Ishikawa (cell line): ENCODE measurements around the gene TRIO.

ENCODE experiments used
- CEBPB ChIP-seq: IDR thresholded peaks from 2 replicates; pipeline ENCODE4 v1.6.1; 2012
- CREB1 ChIP-seq: IDR thresholded peaks from 2 replicates; pipeline ENCODE4 v1.6.1; 2012; ENCODE audit warnings: low read depth
- EGR1 ChIP-seq: IDR thresholded peaks from 2 replicates; pipeline ENCODE4 v1.6.1; 2012
- EP300 ChIP-seq: IDR thresholded peaks from 2 replicates; pipeline ENCODE4 v1.6.1; 2012; ENCODE audit warnings: borderline replicate concordance
- FOXM1 ChIP-seq: IDR thresholded peaks from 2 replicates; pipeline ENCODE4 v1.6.1; 2012; ENCODE audit warnings: low read depth, borderline replicate concordance
- MAX ChIP-seq: IDR thresholded peaks from 2 replicates; pipeline ENCODE4 v1.6.1; 2012
- NFIC ChIP-seq: IDR thresholded peaks from 2 replicates; pipeline ENCODE4 v1.6.1; 2012
- RAD21 ChIP-seq: IDR thresholded peaks from 2 replicates; pipeline ENCODE4 v1.6.1; 2012; ENCODE audit warnings: low read depth
- REST ChIP-seq: IDR thresholded peaks from 2 replicates; pipeline ENCODE4 v1.6.1; 2012; ENCODE audit warnings: low read depth, mild to moderate bottlenecking
- TAF1 ChIP-seq: IDR thresholded peaks from 2 replicates; pipeline ENCODE4 v1.6.1; 2012; ENCODE audit warnings: low read depth, mild to moderate bottlenecking
- TCF12 ChIP-seq: IDR thresholded peaks from 2 replicates; pipeline ENCODE4 v1.6.1; 2012; ENCODE audit warnings: low read depth
- TEAD4 ChIP-seq: IDR thresholded peaks from 2 replicates; pipeline ENCODE4 v1.6.1; 2012
- USF1 ChIP-seq: IDR thresholded peaks from 2 replicates; pipeline ENCODE4 v1.6.1; 2012
- YY1 ChIP-seq: IDR thresholded peaks from 2 replicates; pipeline ENCODE4 v1.6.1; 2012; ENCODE audit warnings: low read depth
- ZBTB7A ChIP-seq: IDR thresholded peaks from 2 replicates; pipeline ENCODE4 v1.6.1; 2012; ENCODE audit warnings: low read depth

The TRIO gene

GRCh38 chr5:14467251-14467650 is 324.1 kb downstream of the TRIO start:
- TF ChIP-seq CEBPB (no peak), CREB1 (no peak), FOXM1 (no peak), NFIC (no peak)

GRCh38 chr5:14467886-14468285 is 324.7 kb downstream of the TRIO start:
- no peak for TF ChIP-seq EGR1
- no peak for TF ChIP-seq TAF1
- TF ChIP-seq ZBTB7A = no peak
- TF ChIP-seq NFIC = no peak
- TF ChIP-seq REST = no peak
- TF ChIP-seq EP300 = no peak
- no peak for TF ChIP-seq RAD21
- no peak for TF ChIP-seq FOXM1
- TF ChIP-seq MAX = no peak
- no peak for TF ChIP-seq CEBPB
- no peak for TF ChIP-seq USF1
- no peak for TF ChIP-seq TEAD4
- no peak for TF ChIP-seq TCF12
- no peak for TF ChIP-seq YY1
- TF ChIP-seq CREB1 = no peak

- TF ChIP-seq RAD21 (no peak), MAX (no peak), USF1 (no peak), FOXM1 (no peak), EGR1 (no peak), CREB1 (no peak), ZBTB7A (no peak), TCF12 (no peak), REST (no peak), TAF1 (no peak), YY1 (no peak), TEAD4 (no peak), CEBPB (no peak), EP300 (no peak), NFIC (no peak)
These were observed 326.6 kb downstream of the TRIO start for GRCh38 chr5:14469551-14470377.

- TF ChIP-seq YY1 = no peak
- no peak for TF ChIP-seq EP300
- TF ChIP-seq USF1 = no peak
- no peak for TF ChIP-seq REST
These were observed 328.4 kb downstream of the TRIO start for GRCh38 chr5:14471507-14471906.
